MV-4-11 (cell line): ENCODE results near the gene GLT6D1.

Experiments
- DNase-seq: peaks from one replicate; lab custom pipeline; 2025; lab: John Stamatoyannopoulos, UW

Gene GLT6D1

DNA sequence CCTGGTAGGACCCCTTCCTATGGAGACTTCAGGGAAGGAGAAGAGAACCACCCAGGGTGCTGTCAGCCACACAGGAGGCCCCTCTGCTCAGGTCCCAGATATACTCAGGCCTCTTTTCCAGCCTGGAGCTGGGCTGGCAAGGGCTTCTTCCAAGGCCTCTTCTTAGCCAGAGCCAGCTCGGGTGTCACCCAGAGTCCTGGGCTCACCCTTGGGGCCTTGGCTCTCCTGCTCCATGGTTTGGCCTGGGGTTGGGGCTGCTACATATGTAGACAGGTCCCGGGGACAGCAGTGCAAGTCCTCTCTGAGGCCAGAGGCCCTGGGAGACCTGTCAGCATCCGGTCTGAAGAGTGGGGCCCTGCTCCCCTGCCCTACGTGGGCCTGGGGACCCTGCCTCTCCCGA is 55.0 kb downstream of the GLT6D1 start:
- DNase-seq, result no peak

GRCh38 chr9:135583688-135584011 is 55.7 kb downstream of the GLT6D1 start:
- DNase-seq, result no peak

DNA sequence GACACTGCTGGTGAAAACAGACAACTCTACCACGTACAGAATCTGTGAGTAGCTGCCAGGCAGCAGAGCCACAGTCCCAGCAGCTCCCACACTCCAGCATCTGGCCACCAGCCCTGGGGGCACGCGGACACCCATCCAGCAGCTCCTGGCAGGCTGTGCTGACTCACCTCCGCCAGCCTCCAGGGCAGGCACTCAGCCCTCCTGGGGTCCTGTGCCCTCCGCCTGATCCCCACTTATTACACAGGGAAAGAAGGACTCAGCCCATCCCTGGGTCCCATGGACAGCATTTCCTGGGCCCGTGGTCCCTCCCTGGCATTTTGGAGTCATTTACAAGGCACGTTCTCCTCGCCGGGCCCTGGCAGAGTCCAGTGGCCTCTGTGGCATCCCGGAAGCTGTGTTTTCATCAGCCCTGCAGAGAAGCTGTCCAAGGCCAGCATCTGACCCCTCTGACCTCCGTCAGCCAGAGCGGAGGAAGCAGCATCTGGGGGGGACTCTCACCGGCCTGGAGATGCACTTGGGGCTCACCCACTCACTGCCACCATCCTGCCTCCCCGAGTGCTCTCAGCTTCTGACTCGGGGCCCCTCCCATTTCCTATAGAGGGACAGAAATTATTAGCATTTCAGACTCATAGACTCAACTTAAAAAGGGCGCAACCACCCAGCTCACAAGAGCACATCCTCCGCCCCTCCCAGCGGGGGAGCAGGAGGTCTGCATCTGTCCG is 56.2 kb downstream of the GLT6D1 start:
- no peak for DNase-seq

GRCh38 chr9:135582541-135582940 is 56.8 kb downstream of the GLT6D1 start:
- DNase-seq, result no peak

- no peak for DNase-seq
These were observed 57.5 kb downstream of the GLT6D1 start for GRCh38 chr9:135581636-135582426.

GRCh38 chr9:135580664-135581380 is 58.5 kb downstream of the GLT6D1 start:
- DNase-seq, result no peak

DNA sequence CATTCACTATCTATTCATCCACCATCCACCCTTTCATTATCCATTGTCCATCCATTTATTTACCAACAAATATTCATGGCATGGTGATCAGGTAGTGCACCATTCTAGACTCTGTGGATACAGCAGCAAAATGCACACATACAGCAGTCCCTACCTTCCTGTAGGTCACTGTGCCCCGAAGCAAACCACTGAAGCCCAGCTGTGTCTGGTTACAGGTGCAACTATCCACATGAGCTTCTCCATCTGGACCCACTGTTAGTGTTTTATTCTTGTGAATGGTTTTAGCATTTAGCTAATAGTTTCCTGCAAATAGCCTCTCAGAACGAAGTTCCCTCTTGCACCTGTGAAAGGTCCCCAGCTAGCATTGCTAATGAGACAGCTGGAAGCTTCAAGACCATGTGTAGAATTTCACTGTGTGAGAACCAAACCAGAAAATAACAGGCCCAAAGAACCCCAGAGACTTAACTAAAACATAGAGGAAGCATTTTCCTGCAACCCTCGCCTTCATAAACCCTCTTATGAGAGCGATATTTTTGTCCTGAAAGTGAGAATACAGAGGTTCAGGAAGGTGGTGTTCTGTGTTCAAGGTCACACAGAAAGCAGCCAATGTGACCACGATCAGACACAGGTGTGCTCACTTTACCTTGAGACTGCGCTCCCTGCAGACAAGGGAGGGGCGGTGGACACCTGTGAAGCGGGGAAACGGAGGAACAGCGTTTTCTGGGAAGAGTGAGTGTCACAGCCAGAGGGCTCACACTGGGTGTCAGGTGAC is 59.3 kb downstream of the GLT6D1 start:
- no peak for DNase-seq

DNA sequence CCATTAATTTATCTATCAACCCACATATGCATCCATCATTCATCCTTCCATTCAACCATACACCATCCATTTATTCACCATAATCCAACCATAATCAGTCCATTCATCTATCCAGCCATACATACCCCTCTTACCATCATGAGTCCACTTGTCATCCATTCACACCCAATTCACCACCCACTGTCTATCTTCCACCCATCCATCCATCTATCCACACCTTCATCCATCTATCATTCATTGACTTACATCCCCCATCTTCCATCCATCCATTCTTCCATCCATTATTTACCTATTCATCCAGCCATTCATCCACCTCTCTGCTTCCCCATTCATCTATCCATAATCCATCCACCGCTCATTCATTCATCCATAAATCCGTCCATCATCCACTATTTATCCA is 60.0 kb downstream of the GLT6D1 start:
- no peak for DNase-seq

- no peak for DNase-seq
These were observed 62.1 kb downstream of the GLT6D1 start for GRCh38 chr9:135577256-135577655.

DNA sequence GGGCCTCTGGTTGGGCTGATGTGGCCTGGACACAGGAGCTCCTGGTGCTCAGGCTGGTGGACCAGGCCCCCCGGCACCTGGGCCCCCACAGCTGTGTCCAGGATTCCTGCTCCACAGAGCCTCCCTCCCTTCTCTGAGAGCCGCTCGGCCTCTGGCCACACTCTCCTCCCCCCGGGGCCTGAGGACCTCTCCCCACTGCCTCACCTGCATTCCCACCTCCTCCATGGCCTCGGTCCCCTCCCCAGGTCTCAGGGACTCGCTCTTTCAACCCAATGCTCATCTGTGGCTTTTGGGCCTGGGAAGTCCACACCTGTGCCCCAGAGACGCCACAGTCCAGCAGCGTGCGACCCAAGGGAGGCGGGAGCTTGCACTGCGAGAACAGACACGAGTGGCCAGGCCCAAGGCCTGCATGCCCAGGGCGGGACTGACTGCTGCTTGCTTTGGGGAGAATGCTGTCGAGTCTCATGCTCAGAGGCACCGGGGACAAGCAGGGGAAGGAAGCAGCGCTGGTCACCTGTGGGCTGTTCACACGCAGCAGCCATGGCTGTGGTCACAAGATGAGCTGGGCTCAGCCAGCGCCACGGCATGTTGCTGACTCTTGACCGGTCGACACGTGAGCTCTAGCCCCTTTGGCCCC is 63.2 kb downstream of the GLT6D1 start:
- no peak for DNase-seq

DNA sequence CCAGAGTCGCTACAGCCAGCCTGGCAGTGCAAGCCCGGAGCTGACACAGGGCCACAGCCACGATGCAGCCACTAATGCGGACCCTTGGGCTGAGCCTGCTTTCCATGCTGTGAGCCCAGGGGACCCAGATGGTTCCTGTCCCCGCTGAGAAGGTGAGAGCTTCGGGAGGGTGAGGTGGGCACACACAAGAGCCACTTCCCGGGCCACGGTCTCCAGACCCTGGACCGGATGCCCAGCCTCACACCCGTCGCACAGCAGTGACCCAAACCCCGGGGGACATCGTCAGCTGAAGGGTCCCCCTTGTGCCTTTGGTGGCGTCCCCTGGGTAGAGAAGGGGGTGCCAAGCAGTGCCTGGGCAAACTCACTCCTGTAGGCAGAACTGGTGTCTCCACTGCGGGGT is 64.4 kb downstream of the GLT6D1 start:
- no peak for DNase-seq

- DNase-seq, result no peak
These were observed 65.0 kb downstream of the GLT6D1 start for GRCh38 chr9:135574331-135574730.
